NCI-H1436 (cell line): Measurements from ENCODE around the gene TMEM37.
"Not testable (repeated sequence)": the region's sequence is repeated elsewhere in the genome, so short reads cannot be mapped to it uniquely, and the experiment has no call there.

Source experiments
- DNase-seq: peaks from one replicate; lab custom pipeline; 2025; lab: John Stamatoyannopoulos, UW

The TMEM37 gene

DNA sequence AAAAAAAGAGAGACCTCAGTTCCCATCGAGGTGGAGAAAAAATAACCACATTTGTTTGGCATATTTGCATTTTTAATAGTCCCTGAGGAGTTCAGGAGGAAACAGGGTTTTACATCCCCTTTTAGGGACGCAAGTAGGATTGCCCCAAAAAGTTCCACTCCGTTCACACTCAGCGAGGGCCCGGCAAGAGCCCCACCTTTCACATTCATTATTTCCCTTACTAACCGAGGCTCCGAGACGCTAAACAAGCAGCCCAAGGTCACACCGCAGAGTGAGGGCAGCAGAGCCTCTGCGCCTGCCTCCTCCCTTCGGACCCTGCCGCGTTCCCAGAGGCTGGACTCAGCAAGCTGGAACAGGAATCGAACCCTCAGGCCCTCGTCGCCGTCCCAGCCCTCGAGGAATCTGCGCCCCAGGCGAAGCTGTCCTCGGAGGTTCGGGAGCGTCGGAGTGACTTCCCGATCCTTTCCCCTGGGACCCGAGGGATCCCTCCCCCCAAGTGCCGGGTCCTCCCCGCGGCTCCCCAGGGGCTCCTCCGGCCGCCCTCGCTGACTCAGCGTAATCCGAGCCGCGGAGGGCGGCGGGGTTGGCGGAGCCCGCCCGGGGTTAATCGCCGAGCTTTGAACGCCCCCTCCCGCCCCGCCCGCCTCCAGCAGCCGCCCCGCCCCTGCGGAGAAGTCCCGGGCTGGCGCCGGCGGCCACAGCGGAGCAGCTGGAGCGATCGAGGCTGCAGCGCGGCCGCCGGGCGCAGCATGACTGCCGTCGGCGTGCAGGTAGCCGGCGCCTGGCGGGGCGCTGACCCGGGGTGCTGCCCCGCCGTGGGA lies at the start of gene TMEM37:
Gene TMEM37, plus strand, starts transcription at position 700 of the 821 bp plus-strand sequence. Its CDS starts 50 bp downstream, at position 750.
- peak; percentile 76 for DNase-seq

GRCh38 chr2:119383410-119384140 lies 48.1 kb upstream of the TMEM37 start:
- no peak for DNase-seq

DNA sequence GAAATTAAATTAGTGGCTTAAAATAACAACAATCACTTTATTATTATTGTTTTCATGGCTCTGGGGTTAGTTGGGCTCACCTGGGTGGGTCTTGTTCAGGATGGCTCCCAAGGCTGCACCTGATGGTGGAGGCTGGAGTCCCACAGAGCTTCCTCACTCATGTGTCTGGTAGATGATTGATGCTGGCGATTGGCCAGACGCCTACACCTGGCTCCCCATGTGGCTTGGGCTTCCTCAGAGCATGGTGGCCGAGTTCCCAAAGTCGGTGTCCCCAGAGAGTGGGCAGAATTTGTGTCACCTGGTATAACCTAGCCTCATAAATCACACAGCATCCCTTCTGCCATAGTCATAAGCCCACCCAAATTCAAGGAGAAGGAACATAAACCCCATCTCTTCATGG lies 46.7 kb upstream of the TMEM37 start:
- no peak for DNase-seq

- no peak for DNase-seq
Measured at GRCh38 chr2:119385466-119385865, 46.2 kb upstream of the TMEM37 start.

- DNase-seq, result no peak
Measured at GRCh38 chr2:119387381-119388129, 44.1 kb upstream of the TMEM37 start.

DNA sequence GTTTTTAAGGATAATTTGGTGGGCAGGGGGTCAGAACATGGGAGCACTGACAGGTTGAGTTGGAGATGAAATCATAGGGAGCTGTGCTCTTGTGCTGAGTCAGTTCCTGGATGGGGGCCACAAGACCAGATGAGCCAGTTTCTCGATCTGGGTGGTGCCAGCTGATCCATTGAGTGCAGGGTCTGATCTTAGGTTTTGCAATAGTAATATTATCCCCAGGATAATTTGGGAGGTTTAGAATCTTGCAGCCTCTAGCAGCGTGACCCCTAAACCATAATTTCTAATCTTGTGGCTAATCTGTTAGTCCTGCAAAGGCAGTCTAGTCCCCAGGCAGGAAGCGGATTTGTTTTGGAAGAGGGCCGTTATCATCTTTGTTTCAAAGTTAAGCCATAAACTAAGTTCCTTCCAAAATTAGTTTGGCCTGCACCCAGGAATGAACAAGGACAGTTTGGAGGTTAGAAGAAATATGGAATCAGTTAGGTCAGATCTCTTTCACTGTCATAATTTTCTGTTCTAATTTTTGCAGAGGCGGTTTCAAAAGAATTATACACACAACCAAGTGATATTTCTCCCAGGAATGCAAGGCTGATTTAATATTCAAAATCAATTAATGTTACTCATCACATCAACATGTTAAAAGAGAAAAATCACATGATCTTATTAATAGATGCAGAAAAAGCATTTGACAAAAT lies 41.9 kb upstream of the TMEM37 start:
- no peak for DNase-seq

DNA sequence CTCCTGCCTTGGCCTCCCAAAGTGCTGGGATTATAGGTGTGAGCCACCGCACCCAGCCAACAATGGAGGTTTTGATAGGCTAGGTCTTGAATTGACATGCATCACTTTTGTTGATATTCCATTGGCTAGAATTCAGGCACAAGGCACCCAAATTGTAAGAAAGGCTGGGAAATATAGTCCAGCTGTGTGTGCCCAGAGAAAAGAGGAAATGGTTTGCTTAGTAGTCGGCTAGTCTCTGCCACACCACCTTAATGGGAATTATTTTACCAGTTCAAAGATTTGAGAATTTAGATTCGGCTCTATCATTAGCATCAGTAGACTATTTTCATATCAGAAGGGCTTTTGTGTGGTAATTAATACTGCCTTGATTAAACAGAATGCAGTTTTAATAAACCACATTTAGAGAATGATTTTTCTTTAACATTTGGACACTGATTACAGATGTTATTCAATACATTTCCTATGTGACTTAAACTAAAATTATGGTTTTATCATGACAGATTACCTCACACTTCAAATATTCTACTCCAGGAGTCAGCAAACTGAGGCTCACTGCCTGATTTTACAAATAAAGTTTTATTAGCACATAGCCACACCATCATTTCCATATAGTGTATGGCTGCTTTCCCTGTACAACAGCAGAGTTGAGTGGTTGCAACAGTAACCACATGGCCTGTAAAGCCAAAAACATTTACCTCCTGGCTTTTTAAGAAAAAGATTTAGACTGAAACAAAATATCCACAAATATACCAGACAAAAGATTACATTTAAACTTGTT lies 37.5 kb upstream of the TMEM37 start:
- DNase-seq, result no peak

DNA sequence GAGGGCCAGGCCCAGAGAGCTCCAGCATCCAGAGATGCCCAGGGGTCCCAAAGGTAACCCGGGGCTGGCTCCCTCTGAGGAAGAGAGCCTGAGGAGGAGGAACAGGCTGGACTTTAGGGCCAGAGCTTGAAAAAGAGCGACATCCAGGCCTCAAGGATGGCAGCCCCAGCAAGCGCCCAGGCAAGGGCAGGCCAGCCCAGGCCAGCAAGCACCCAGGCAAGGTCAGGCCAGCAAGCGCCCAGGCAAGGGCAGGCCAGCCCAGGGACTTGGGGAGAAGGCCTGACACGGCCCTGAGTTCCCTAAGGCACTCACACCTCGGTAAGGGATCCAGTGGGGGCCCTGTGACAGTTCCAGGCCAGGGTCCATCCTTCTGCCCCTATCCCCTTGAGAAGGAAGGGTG lies 34.5 kb upstream of the TMEM37 start:
- DNase-seq, result no peak

DNA sequence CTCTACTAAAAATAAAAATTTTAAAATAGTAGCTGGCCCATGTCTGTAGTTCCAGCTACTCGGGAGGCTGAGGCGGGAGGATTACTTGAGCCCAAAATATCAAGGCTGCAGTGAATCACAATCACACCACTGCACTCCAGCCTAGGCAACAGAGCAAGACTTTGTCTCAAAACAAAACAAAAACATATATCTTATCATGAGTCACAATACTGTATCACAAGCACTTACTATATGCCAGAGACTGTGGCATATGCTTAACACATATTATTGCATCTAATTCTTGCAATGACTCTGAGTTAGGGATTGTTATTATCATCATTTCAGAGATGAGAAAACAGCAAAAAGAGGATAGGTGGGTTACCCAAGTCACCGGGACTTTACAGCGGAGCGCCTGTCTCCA lies 29.5 kb upstream of the TMEM37 start:
- no peak for DNase-seq

DNA sequence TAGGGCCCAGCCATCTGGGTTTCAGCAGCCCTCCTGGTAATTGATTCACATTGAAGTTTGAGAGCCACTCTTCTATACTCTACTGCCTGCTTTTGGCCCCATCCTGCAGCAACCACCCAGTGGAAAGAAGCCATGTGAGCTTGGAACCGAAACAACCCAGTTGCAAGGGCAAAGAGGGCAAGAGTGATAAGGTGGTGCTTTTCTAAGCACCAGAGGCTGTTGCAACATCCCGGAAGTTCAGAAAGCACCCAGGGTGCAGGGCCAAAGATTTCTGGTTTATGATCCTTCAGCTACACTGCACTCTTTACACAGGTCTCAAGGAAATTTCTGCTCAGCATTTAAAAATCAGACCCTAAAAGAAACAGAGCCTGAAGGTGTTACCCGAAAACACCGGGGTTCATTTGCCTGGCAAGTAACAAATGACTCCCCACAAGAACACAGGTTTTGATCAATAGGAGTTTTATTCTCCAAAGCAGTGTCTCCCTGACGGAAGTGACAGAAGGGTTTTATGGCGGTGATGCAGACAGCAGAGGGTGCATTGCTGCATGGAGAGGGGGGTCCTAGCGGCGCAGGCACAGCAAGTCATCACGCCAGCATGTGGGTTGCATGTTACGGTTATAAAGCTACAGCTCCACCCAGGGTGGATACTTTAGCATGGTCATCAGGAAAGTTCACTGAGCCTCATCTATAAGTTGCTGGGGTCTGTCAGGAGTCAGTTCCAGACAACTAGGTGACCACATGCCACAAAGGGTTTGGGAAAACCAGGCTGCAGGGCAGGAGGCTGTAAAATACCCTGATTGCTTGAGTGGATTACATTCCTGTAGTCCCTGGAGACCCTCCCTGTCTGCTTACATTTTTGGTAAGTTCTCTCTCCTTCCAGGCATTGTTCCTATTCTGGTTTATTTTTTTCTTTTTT lies 28.8 kb upstream of the TMEM37 start:
- DNase-seq, result no peak

DNA sequence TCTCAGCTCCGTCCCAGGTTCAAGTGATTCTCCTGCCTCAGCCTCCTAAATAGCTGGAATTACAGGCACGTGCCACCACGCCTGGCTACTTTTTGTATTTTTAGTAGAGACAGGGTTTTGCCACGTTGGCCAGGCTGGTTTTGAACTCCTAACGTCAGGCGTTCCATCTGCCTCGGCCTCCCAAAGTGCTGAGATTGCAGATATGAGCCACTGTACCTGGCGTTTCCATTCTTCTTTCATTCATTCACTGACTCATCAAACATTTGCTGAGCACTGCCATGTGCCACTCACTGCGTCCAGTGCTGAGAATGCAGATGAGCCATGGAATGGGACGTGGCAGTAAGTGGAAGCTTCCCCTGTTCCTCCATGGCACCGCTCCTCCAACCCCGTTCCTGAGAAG lies 28.0 kb upstream of the TMEM37 start:
- not testable (repeated sequence) for DNase-seq

- DNase-seq, result no peak
Measured at GRCh38 chr2:119405151-119405550, 26.5 kb upstream of the TMEM37 start.

- DNase-seq, result peak; percentile 39
Measured at GRCh38 chr2:119407430-119408220, 24.0 kb upstream of the TMEM37 start.

- DNase-seq, result no peak
Measured at GRCh38 chr2:119408221-119408619, 23.4 kb upstream of the TMEM37 start.

- DNase-seq, result no peak
Measured at GRCh38 chr2:119409506-119409905, 22.1 kb upstream of the TMEM37 start.

GRCh38 chr2:119414894-119415293 lies 16.8 kb upstream of the TMEM37 start:
- DNase-seq, result no peak

GRCh38 chr2:119415630-119416029 lies 16.0 kb upstream of the TMEM37 start:
- DNase-seq, result no peak

- no peak for DNase-seq
Measured at GRCh38 chr2:119416299-119416923, 15.2 kb upstream of the TMEM37 start.

DNA sequence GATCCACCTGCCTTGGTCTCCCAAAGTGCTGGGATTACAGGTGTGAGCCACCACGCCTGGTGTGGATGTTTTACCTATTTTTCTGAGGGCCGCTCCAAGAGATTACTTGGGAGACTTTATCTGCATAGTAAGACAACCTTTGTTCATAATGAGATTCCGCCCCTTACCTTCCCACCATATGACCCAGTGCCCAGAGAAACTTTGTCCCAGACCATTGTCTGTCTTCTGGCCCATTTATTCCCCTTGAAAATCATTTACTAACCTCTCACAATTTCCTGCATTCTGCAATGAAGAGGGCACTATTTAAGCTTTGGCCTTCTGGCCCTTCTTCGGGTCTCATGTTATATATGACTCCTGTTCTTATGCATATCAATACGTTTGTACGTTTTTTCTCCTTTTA lies 13.7 kb upstream of the TMEM37 start:
- DNase-seq, result no peak
